Activated CD4-positive, alpha-beta T cell treated with anti-CD3 and anti-CD28 coated beads for 48 hours (primary cell): Measurements from ENCODE around the gene EIPR1.

ENCODE experiments used
- DNase-seq: peaks from one replicate; pipeline ENCODE4 v3.0.0-alpha.2; 2020

EIPR1 gene

GRCh38 chr2:3264010-3264744 is 113.4 kb downstream of the EIPR1 start:
- DNase-seq, result no peak

- no peak for DNase-seq
Observed at GRCh38 chr2:3263487-3263886, 114.1 kb downstream of the EIPR1 start.

GRCh38 chr2:3262437-3263388 is 114.9 kb downstream of the EIPR1 start:
- DNase-seq, result no peak

GRCh38 chr2:3261511-3261910 is 116.1 kb downstream of the EIPR1 start:
- DNase-seq, result no peak

- DNase-seq, result no peak
Observed at GRCh38 chr2:3260959-3261358, 116.7 kb downstream of the EIPR1 start.

GRCh38 chr2:3257826-3258225 is 119.8 kb downstream of the EIPR1 start:
- no peak for DNase-seq

GRCh38 chr2:3257166-3257565 is 120.5 kb downstream of the EIPR1 start:
- DNase-seq, result no peak

GRCh38 chr2:3256605-3257004 is 121.0 kb downstream of the EIPR1 start:
- DNase-seq, result no peak

GRCh38 chr2:3256157-3256556 is 121.5 kb downstream of the EIPR1 start:
- no peak for DNase-seq

GRCh38 chr2:3254442-3254941 is 123.1 kb downstream of the EIPR1 start:
- no peak for DNase-seq

- DNase-seq, result no peak
Observed at GRCh38 chr2:3253913-3254441, 123.6 kb downstream of the EIPR1 start.

GRCh38 chr2:3251946-3252345 is 125.7 kb downstream of the EIPR1 start:
- DNase-seq, result no peak

- no peak for DNase-seq
Observed at GRCh38 chr2:3249476-3249962, 128.1 kb downstream of the EIPR1 start.

- DNase-seq, result no peak
Observed at GRCh38 chr2:3248754-3249475, 128.7 kb downstream of the EIPR1 start.

- DNase-seq, result no peak
Observed at GRCh38 chr2:3246928-3247714, 130.5 kb downstream of the EIPR1 start.

- no peak for DNase-seq
Observed at GRCh38 chr2:3246406-3246805, 131.2 kb downstream of the EIPR1 start.

- no peak for DNase-seq
Observed at GRCh38 chr2:3244486-3244885, 133.1 kb downstream of the EIPR1 start.

- no peak for DNase-seq
Observed at GRCh38 chr2:3243804-3244203, 133.8 kb downstream of the EIPR1 start.

- DNase-seq, result peak; percentile 26
Observed at GRCh38 chr2:3242747-3243369, 134.8 kb downstream of the EIPR1 start.

GRCh38 chr2:3241971-3242746 is 135.5 kb downstream of the EIPR1 start:
- no peak for DNase-seq
